K562 (cell line): Measurements from ENCODE around the gene KDF1. TPM values are rescaled to one million over a fixed set of nuclear protein-coding genes. Genes with fewer than 3 reads are reported as not detected.
A peak's percentile ranks its signal among the peaks of the same experiment; 100 is the strongest.

Experiments
- BRF1 ChIP-seq: IDR thresholded peaks from 3 replicates; pipeline ENCODE4 v1.6.1; 2011; ENCODE audit warnings: borderline replicate concordance, mild to moderate bottlenecking; ENCODE audit not compliant: insufficient read length; ENCODE audit errors: extremely low read depth
- CBX8 ChIP-seq: fragments of 200-600 bp; sonication (generic); IDR thresholded peaks from 2 replicates; pipeline ENCODE4 v1.6.1; 2012; ENCODE audit warnings: borderline replicate concordance, mixed run types, low read depth, mild to moderate bottlenecking, moderate library complexity, mixed read lengths, low read length, control low read depth, inconsistent platforms; ENCODE audit not compliant: poor library complexity, severe bottlenecking; ENCODE audit errors: extremely low read depth
- DEAF1 ChIP-seq: fragments of 450-650 bp; formaldehyde crosslinking; IDR thresholded peaks from 2 replicates; pipeline ENCODE4 v1.4.0; 2020; ENCODE audit warnings: mild to moderate bottlenecking, moderate library complexity
- E2F5 ChIP-seq: sonication (generic); formaldehyde crosslinking; IDR thresholded peaks from 2 replicates; pipeline ENCODE4 v1.8.0; 2022; ENCODE audit warnings: mild to moderate bottlenecking, missing genetic modification reagents
- FOXJ2 ChIP-seq: fragments of 200-800 bp; sonication (Bioruptor generic); IDR thresholded peaks from 2 replicates; pipeline ENCODE4 v1.6.1; 2016; ENCODE audit warnings: missing genetic modification characterization, missing compliant biosample characterization
- FOXK1 ChIP-seq: sonication (generic); formaldehyde crosslinking; IDR thresholded peaks from 2 replicates; pipeline ENCODE4 v1.8.0; 2022; ENCODE audit warnings: missing genetic modification reagents, mild to moderate bottlenecking, borderline replicate concordance
- HNRNPLL ChIP-seq: fragments of 200-400 bp; formaldehyde crosslinking; IDR thresholded peaks from 2 replicates; pipeline ENCODE4 v1.6.1; 2017; ENCODE audit warnings: low read length, low read depth, mild to moderate bottlenecking; ENCODE audit not compliant: poor library complexity, severe bottlenecking
- LCOR ChIP-seq: sonication (generic); formaldehyde crosslinking; IDR thresholded peaks from 2 replicates; pipeline ENCODE4 v1.8.0; 2022; ENCODE audit warnings: mild to moderate bottlenecking, missing genetic modification reagents
- MAFG ChIP-seq: fragments of 450-650 bp; conservative IDR thresholded peaks from 2 replicates; pipeline ENCODE4 v1.6.1; 2016; ENCODE audit warnings: missing genetic modification characterization, missing compliant biosample characterization
- MECOM ChIP-seq: fragments of 250-450 bp; sonication (Bioruptor Pico); IDR thresholded peaks from 2 replicates; pipeline ENCODE4 v1.8.0; 2022; ENCODE audit warnings: inconsistent platforms
- MED1 ChIP-seq: sonication (generic); formaldehyde crosslinking; IDR thresholded peaks from 2 replicates; pipeline ENCODE4 v1.8.1; 2023; ENCODE audit warnings: missing genetic modification reagents, borderline replicate concordance
- RB1 ChIP-seq: fragments of 450-650 bp; IDR thresholded peaks from 2 replicates; pipeline ENCODE4 v1.6.1; 2017; ENCODE audit warnings: low read depth, mild to moderate bottlenecking
- RBM25 ChIP-seq: fragments of 200-400 bp; formaldehyde crosslinking; IDR thresholded peaks from 2 replicates; pipeline ENCODE4 v1.6.1; 2018; ENCODE audit warnings: low read length, low read depth, moderate library complexity; ENCODE audit not compliant: severe bottlenecking
- SRSF9 ChIP-seq: fragments of 200-400 bp; formaldehyde crosslinking; IDR thresholded peaks from 2 replicates; pipeline ENCODE4 v1.6.1; 2017; ENCODE audit warnings: low read depth, low read length, borderline replicate concordance
- SUPT5H ChIP-seq: fragments of 450-650 bp; IDR thresholded peaks from 2 replicates; pipeline ENCODE4 v1.6.1; 2016
- TARDBP ChIP-seq: fragments of 450-650 bp; IDR thresholded peaks from 2 replicates; pipeline ENCODE4 v1.6.1; 2016
- TCF7 ChIP-seq: sonication (generic); IDR thresholded peaks from 2 replicates; pipeline ENCODE4 v1.6.1; 2016; ENCODE audit warnings: antibody characterized with exemption, borderline replicate concordance
- TRIM28 ChIP-seq: fragments of 450-650 bp; IDR thresholded peaks from 2 replicates; pipeline ENCODE4 v1.6.1; 2017
- U2AF2 ChIP-seq: fragments of 200-400 bp; formaldehyde crosslinking; optimal IDR thresholded peaks from 2 replicates; pipeline ENCODE3; 2017; ENCODE audit warnings: low read depth, mild to moderate bottlenecking, low read length
- ZFP36 ChIP-seq: fragments of 150-350 bp; IDR thresholded peaks from 2 replicates; pipeline ENCODE4 v1.6.1; 2018; ENCODE audit warnings: low read length, low read depth; ENCODE audit not compliant: partially characterized antibody
- ZNF76 ChIP-seq: fragments of 250-450 bp; sonication (Bioruptor Pico); IDR thresholded peaks from 2 replicates; pipeline ENCODE4 v1.4.0; 2020; ENCODE audit warnings: mild to moderate bottlenecking, moderate library complexity, borderline replicate concordance
- ZNF766 ChIP-seq: fragments of 200-800 bp; sonication (Bioruptor generic); conservative IDR thresholded peaks from 2 replicates; pipeline ENCODE4 v1.6.1; 2016; ENCODE audit warnings: missing genetic modification characterization, missing compliant biosample characterization
- ZNF79 ChIP-seq: fragments of 250-450 bp; sonication (Bioruptor Pico); IDR thresholded peaks from 2 replicates; pipeline ENCODE4 v1.4.0; 2020; ENCODE audit warnings: low read depth, mild to moderate bottlenecking, moderate library complexity
- ZNF830 ChIP-seq: fragments of 250-450 bp; sonication (Bioruptor Pico); IDR thresholded peaks from 2 replicates; pipeline ENCODE4 v1.5.0; 2021; ENCODE audit warnings: mild to moderate bottlenecking
- polyA plus RNA-seq, 8 experiments: library from polyadenylated mRNA; depleted of rRNA in 4 of 8; stranded (reverse) in 5 of 8; unstranded in 3 of 8; fragments of >200 nt; fragmentation: Nextera tagmentation in 2 of 8; fragmentation: Illumina TruSeq in 1 of 8; extraction: Ambion mirVana in 2 of 8; extraction: Trizol in 1 of 8; gene quantifications; 2 replicates each; pipeline versions ENCODE4 v1.2.1 to v1.2.3, GENCODE V29; 2011 to 2014; ENCODE audit warnings: inconsistent platforms in 1 of 8, missing spikeins in 1 of 8
- total RNA-seq, 7 experiments: library from RNA; depleted of rRNA in 6 of 7; stranded (reverse); fragments of >200 nt in 6 of 7; fragmentation: Illumina TruSeq in 2 of 7; extraction: Trizol in 2 of 7; gene quantifications; 2 replicates each; pipeline versions ENCODE4 v1.2.1 to v1.2.3, GENCODE V29; 2011 to 2021; ENCODE audit warnings: low replicate concordance in 1 of 7
- TF ChIP-seq, protein P1 (sequence below): sonication (generic); formaldehyde crosslinking; IDR thresholded peaks from 2 replicates; pipeline ENCODE4 v1.8.1; 2023; ENCODE audit warnings: mild to moderate bottlenecking, missing genetic modification reagents

The KDF1 gene
- total and polyA plus RNA-seq, 9 of the 15 experiments (the other 6 are each of a cell fraction or from before 2014, with no cell fraction given) = 0.38 to 1.9 (median 0.83) TPM

DNA sequence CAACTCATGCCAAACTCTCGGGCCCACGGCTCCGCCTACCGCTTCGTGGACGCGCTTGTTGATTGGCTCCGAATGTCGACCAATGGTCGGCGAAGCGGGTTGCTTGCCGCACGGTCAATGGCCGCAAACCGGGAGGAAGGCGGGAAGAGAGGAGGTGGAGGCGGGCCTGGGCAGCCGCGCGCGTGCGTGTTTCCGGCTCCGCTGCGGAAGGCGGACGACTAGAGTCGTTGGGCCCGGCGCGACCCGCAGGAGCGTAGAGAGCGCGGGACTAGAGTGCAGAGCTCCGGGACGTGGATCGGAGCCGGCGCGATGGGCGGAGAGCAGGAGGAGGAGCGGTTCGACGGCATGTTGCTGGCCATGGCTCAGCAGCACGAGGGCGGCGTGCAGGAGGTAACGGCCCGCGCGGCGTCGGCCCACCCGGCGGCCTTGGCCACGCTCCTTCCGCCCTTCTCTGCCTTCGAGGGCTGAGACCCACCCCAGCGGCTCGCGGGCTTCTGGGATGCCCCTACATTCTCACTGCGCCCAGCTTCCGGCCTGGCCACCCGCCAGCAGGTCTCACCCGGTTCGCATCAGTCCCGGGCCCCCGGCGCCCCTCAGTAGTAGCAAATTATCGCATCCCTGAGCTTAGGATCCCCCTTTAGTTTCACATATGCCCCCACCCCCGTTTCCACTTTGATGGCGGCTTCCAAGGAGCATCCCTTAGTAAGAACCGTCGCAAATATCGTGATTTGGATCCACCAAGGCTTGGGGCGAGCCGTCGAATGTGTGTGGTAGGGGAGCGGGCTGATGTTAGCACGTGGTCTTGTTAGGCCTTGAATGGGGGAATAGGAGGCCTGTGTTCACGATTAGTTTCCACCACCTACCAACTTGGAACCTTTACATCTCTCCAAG, 38.5 kb downstream of the KDF1 start, which contains the start of gene NUDC (continued):
- TF ChIP-seq ZNF766 (CRISPR knock-in tag) (no peak), HNRNPLL (peak; percentile 89), TCF7 (peak; percentile 80; the same call in 1 of the 2 replicates), ZNF76 (CRISPR knock-in tag) (no peak), ZNF79 (CRISPR knock-in tag) (no peak), TARDBP (no peak), MED1 (no peak), TRIM28 (no peak), RB1 (peak; percentile 82), SUPT5H (peak; percentile 97), LCOR (CRISPR knock-in tag) (peak; percentile 81; the same call in 1 of the 2 replicates), MECOM (CRISPR knock-in tag) (no peak), ZFP36 (no peak), E2F5 (peak; percentile 93; the same call in 1 of the 2 replicates), SRSF9 (no peak), MAFG (no peak), BRF1 (no peak), FOXJ2 (tag) (peak; percentile 49; the same call in 1 of the 2 replicates), RBM25 (peak; percentile 90), U2AF2 (no peak), FOXK1 (CRISPR knock-in tag) (peak; percentile 89; the same call in 1 of the 2 replicates), CBX8 (no peak), DEAF1 (CRISPR knock-in tag) (no peak), ZNF830 (CRISPR knock-in tag) (no peak)
- TF ChIP-seq, protein P1, sequence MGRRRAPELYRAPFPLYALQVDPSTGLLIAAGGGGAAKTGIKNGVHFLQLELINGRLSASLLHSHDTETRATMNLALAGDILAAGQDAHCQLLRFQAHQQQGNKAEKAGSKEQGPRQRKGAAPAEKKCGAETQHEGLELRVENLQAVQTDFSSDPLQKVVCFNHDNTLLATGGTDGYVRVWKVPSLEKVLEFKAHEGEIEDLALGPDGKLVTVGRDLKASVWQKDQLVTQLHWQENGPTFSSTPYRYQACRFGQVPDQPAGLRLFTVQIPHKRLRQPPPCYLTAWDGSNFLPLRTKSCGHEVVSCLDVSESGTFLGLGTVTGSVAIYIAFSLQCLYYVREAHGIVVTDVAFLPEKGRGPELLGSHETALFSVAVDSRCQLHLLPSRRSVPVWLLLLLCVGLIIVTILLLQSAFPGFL (CRISPR knock-in tag) = no peak
